ENCODE measurements around the gene KAT6B.

The KAT6B gene

GRCh38 chr10:75062506-75063299 lies 236.3 kb downstream of the KAT6B start:
- FAIRE-seq (no peak), DNase-seq (ENCODE audit: low spot score) (no peak)

GRCh38 chr10:75063461-75064230 lies 237.2 kb downstream of the KAT6B start:
- FAIRE-seq, result no peak
- no peak for DNase-seq (ENCODE audit: low spot score)

GRCh38 chr10:75065076-75065475 lies 238.7 kb downstream of the KAT6B start:
- no peak for FAIRE-seq

GRCh38 chr10:75066271-75066670 lies 239.9 kb downstream of the KAT6B start:
- DNase-seq (ENCODE audit: low spot score), result no peak
- FAIRE-seq, result no peak

More at GRCh38 chr10:75065076-75065475, 238.7 kb downstream of the KAT6B start:
- DNase-seq (ENCODE audit: low spot score), result no peak

GRCh38 chr10:75067272-75067671 lies 240.9 kb downstream of the KAT6B start:
- no peak for DNase-seq (ENCODE audit: low spot score)
- FAIRE-seq, result no peak

- DNase-seq (ENCODE audit: low spot score) (no peak), FAIRE-seq (no peak)
Observed at GRCh38 chr10:75068523-75068922, 242.1 kb downstream of the KAT6B start.

GRCh38 chr10:75070476-75070875 lies 244.1 kb downstream of the KAT6B start:
- no peak for DNase-seq (ENCODE audit: low spot score)
- FAIRE-seq, result no peak

- FAIRE-seq, result no peak
Observed at GRCh38 chr10:75070961-75071428, 244.6 kb downstream of the KAT6B start.

GRCh38 chr10:75071756-75072155 lies 245.4 kb downstream of the KAT6B start:
- no peak for FAIRE-seq
- DNase-seq (ENCODE audit: low spot score), result no peak

More at GRCh38 chr10:75070961-75071428, 244.6 kb downstream of the KAT6B start:
- DNase-seq (ENCODE audit: low spot score), result no peak

GRCh38 chr10:75072727-75073126 lies 246.3 kb downstream of the KAT6B start:
- no peak for DNase-seq (ENCODE audit: low spot score)
- no peak for FAIRE-seq

GRCh38 chr10:75073442-75073841 lies 247.0 kb downstream of the KAT6B start:
- FAIRE-seq (no peak), DNase-seq (ENCODE audit: low spot score) (no peak)

- DNase-seq (ENCODE audit: low spot score), result no peak
- no peak for FAIRE-seq
Observed at GRCh38 chr10:75074711-75075445, 248.5 kb downstream of the KAT6B start.

GRCh38 chr10:75076348-75076747 lies 249.9 kb downstream of the KAT6B start:
- FAIRE-seq (no peak), DNase-seq (ENCODE audit: low spot score) (no peak)

GRCh38 chr10:75079436-75080083 lies 253.2 kb downstream of the KAT6B start:
- no peak for FAIRE-seq
- no peak for DNase-seq (ENCODE audit: low spot score)

GRCh38 chr10:75080554-75080953 lies 254.2 kb downstream of the KAT6B start:
- no peak for FAIRE-seq

GRCh38 chr10:75081379-75081778 lies 255.0 kb downstream of the KAT6B start:
- no peak for FAIRE-seq
- no peak for DNase-seq (ENCODE audit: low spot score)

More at GRCh38 chr10:75080554-75080953, 254.2 kb downstream of the KAT6B start:
- no peak for DNase-seq (ENCODE audit: low spot score)

All from RCC 7860 (cell line).